HUDEP-2 (cell line): ENCODE data around the gene MAGEA8.
"Not testable (repeated sequence)": the region's sequence is repeated elsewhere in the genome, so short reads cannot be mapped to it uniquely, and the experiment has no call there.

ENCODE experiments used
- DNase-seq, 76 experiments: peaks; one replicate each; lab custom pipeline; 2025; ENCODE audit not compliant: unreplicated experiment in 76 of 76; lab: John Stamatoyannopoulos, UW

The MAGEA8 gene

GRCh38 chrX:149881081-149881711 lies at the start of gene MAGEA8:
MAGEA8 (plus strand) TSS chrX:149881183; CDS start chrX:149884273, 3,090 bp downstream.
- DNase-seq = peak in 1 of 76 experiments; percentile 8

GRCh38 chrX:149831473-149831872 lies 49.5 kb upstream of the MAGEA8 start:
- peak in 1 of 76 experiments; percentile 13 for DNase-seq

- DNase-seq = not testable (repeated sequence)
Observed at GRCh38 chrX:149836728-149837127, 44.3 kb upstream of the MAGEA8 start.

GRCh38 chrX:149837167-149837566 lies 43.8 kb upstream of the MAGEA8 start:
- no peak for DNase-seq

- no peak for DNase-seq
Observed at GRCh38 chrX:149837639-149838038, 43.3 kb upstream of the MAGEA8 start.

GRCh38 chrX:149841929-149842328 lies 39.1 kb upstream of the MAGEA8 start:
- no peak for DNase-seq

GRCh38 chrX:149845385-149845784 lies 35.6 kb upstream of the MAGEA8 start:
- DNase-seq = no peak

GRCh38 chrX:149846789-149847188 lies 34.2 kb upstream of the MAGEA8 start:
- DNase-seq = peak in 5 of 76 experiments; percentile 1 to 16 (median 5)

- peak in 16 of 76 experiments; percentile 0 to 38 (median 7) for DNase-seq
Observed at GRCh38 chrX:149848855-149849254, 32.1 kb upstream of the MAGEA8 start.

- no peak for DNase-seq
Observed at GRCh38 chrX:149849787-149850186, 31.2 kb upstream of the MAGEA8 start.

GRCh38 chrX:149851864-149852263 lies 29.1 kb upstream of the MAGEA8 start:
- no peak for DNase-seq

- peak in 36 of 76 experiments; percentile 0 to 74 (median 26) for DNase-seq
Observed at GRCh38 chrX:149853925-149854324, 27.1 kb upstream of the MAGEA8 start.

GRCh38 chrX:149858592-149858991 lies 22.4 kb upstream of the MAGEA8 start:
- no peak for DNase-seq

- no peak for DNase-seq
Observed at GRCh38 chrX:149860445-149860844, 20.5 kb upstream of the MAGEA8 start.

GRCh38 chrX:149865390-149865789 lies 15.6 kb upstream of the MAGEA8 start:
- no peak for DNase-seq

GRCh38 chrX:149867488-149867887 lies 13.5 kb upstream of the MAGEA8 start:
- no peak for DNase-seq

- no peak for DNase-seq
Observed at GRCh38 chrX:149870840-149871239, 10.1 kb upstream of the MAGEA8 start.

GRCh38 chrX:149871433-149871832 lies 9.6 kb upstream of the MAGEA8 start:
- no peak for DNase-seq

GRCh38 chrX:149871940-149872339 lies 9.0 kb upstream of the MAGEA8 start:
- peak in 43 of 76 experiments; percentile 0 to 45 (median 14) for DNase-seq

GRCh38 chrX:149877157-149877556 lies 3.8 kb upstream of the MAGEA8 start:
- no peak for DNase-seq

- DNase-seq = no peak
Observed at GRCh38 chrX:149877636-149878035, 3.3 kb upstream of the MAGEA8 start.

GRCh38 chrX:149890828-149891227 lies 9.8 kb downstream of the MAGEA8 start:
- not testable (repeated sequence) for DNase-seq

- no peak for DNase-seq
Observed at GRCh38 chrX:149898554-149898953, 17.6 kb downstream of the MAGEA8 start.
